ENCODE measurements around the gene SAPCD1. TPM values are rescaled to one million over a fixed set of nuclear protein-coding genes. Genes with fewer than 3 reads are reported as not detected.

SAPCD1 gene
- total RNA-seq, 2 donors from 2014 or later = not detected

GRCh38 chr6:31778193-31778592, 15.7 kb downstream of the SAPCD1 start:
- DNase-seq (ENCODE audit: low spot score) = no peak
- no peak for TF ChIP-seq CTCF (IDR thresholded peaks at IDR 0.05)
- H3K27ac ChIP-seq = no peak overlapping the region
- H3K4me1 ChIP-seq = peaks cover 0 to 17% of the 10 kb centered on the region in 2 donors
- no peaks in the 10 kb centered on the region for H3K9me3 ChIP-seq
- no peak overlapping the region for H3K4me3 ChIP-seq
- no peaks in the 10 kb centered on the region for H3K27me3 ChIP-seq
- peaks cover 54% of the 10 kb centered on the region for H3K36me3 ChIP-seq

GRCh38 chr6:31778999-31779885, 16.8 kb downstream of the SAPCD1 start:
- no peak overlapping the region for H3K4me3 ChIP-seq
- no peak for TF ChIP-seq CTCF (IDR thresholded peaks at IDR 0.05)
- H3K4me1 ChIP-seq = peaks cover 0 to 17% of the 10 kb centered on the region in 2 donors
- H3K36me3 ChIP-seq = peaks cover 62% of the 10 kb centered on the region
- no peaks in the 10 kb centered on the region for H3K9me3 ChIP-seq
- H3K27me3 ChIP-seq = no peaks in the 10 kb centered on the region
- no peak for DNase-seq (ENCODE audit: low spot score)
- no peak overlapping the region for H3K27ac ChIP-seq

DNA sequence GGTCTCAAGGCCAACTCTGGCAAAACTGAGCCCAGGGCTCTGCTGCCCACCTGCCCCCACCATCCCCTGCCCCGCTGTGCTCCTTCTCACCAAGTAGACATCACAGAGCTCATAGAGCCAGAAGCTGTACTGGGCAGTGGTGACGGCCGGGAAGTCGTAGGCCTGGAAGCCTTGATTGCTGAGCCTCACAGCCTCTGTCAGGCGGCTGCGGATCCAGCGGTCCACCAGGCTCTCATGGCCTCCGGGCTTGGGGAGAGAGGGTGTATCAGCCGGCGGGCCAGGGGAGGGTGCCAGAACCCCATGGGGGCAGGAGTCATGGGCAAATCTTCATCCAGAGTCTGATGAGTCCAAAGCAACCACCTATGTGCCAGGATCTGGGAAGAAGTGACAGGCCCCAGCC, 17.5 kb downstream of the SAPCD1 start:
- TF ChIP-seq CTCF (IDR thresholded peaks at IDR 0.05) = no peak
- no peaks in the 10 kb centered on the region for H3K9me3 ChIP-seq
- H3K27me3 ChIP-seq = no peaks in the 10 kb centered on the region
- DNase-seq (ENCODE audit: low spot score) = no peak
- H3K27ac ChIP-seq = no peak overlapping the region
- no peak overlapping the region for H3K4me3 ChIP-seq
- peaks cover 69% of the 10 kb centered on the region for H3K36me3 ChIP-seq
- H3K4me1 ChIP-seq = peaks cover 0 to 17% of the 10 kb centered on the region in 2 donors

GRCh38 chr6:31780507-31781243, 18.2 kb downstream of the SAPCD1 start:
- Histone ChIP-seq H3K9me3 (no peaks in the 10 kb centered on the region), H3K27ac (no peak overlapping the region), H3K4me3 (no peak overlapping the region), H3K36me3 (peaks cover 77% of the 10 kb centered on the region), H3K4me1 (peaks cover 0 to 17% of the 10 kb centered on the region in 2 donors), H3K27me3 (no peaks in the 10 kb centered on the region)
- DNase-seq (ENCODE audit: low spot score) = no peak
- TF ChIP-seq CTCF (IDR thresholded peaks at IDR 0.05) = no peak

GRCh38 chr6:31781244-31782125, 19.0 kb downstream of the SAPCD1 start:
- peaks cover 77% of the 10 kb centered on the region for H3K36me3 ChIP-seq
- no peak for TF ChIP-seq CTCF (IDR thresholded peaks at IDR 0.05)
- H3K4me3 ChIP-seq = no peak overlapping the region
- no peaks in the 10 kb centered on the region for H3K9me3 ChIP-seq
- no peaks in the 10 kb centered on the region for H3K27me3 ChIP-seq
- peaks cover 0 to 13% of the 10 kb centered on the region in 2 donors for H3K4me1 ChIP-seq
- no peak overlapping the region for H3K27ac ChIP-seq
- DNase-seq (ENCODE audit: low spot score) = no peak
